HG03103 (cell line): Measurements from ENCODE around the gene MYL7.
"Not testable (repeated sequence)": the region's sequence is repeated elsewhere in the genome, so short reads cannot be mapped to it uniquely, and the experiment has no call there.

Source experiments
- ATAC-seq: cut with Tn5 transposase; IDR thresholded peaks from one replicate; pipeline ENCODE4 v1.9.1; 2021; ENCODE audit warnings: low read depth; ENCODE audit not compliant: unreplicated experiment

The MYL7 gene

DNA sequence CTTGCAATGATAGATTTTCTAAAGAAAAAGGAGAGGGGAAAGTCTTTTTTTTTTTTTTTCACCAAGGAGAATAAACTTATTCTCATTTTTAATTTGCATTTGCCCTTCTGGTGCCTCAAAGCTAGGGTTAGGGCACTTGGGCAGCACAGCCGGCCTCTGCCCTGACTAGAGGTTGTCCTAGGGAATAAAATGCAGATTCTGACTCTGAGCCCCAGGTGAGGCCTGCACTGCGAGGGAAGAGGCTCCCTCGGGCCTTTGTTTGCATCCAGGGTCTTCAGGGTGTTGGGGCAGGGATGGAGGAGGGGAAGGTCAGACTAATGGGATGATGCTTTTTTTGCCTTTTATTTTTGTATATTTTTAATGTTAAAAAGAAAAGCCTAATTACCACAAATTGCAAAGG lies 7.8 kb downstream of the MYL7 start:
- ATAC-seq = no peak

DNA sequence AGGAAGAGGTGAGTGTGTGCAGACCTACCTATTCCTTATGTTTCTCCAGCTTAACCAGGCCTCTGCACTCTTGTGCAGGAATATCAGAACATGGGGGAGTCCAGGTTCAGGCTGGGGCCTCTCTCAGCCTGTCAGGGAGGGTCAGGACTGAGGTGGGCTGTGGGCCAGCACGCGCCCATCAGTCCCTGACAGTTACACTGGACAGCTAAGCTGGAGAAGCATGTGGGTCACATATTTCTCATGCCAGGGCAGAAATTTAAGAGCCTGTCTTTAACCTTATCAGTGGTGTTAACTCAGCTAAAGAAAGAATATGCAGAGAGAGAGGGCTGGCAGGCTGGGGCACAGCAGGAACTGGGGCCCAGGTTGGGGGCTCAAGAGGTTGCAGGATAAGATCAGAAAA lies 9.1 kb downstream of the MYL7 start:
- no peak for ATAC-seq

DNA sequence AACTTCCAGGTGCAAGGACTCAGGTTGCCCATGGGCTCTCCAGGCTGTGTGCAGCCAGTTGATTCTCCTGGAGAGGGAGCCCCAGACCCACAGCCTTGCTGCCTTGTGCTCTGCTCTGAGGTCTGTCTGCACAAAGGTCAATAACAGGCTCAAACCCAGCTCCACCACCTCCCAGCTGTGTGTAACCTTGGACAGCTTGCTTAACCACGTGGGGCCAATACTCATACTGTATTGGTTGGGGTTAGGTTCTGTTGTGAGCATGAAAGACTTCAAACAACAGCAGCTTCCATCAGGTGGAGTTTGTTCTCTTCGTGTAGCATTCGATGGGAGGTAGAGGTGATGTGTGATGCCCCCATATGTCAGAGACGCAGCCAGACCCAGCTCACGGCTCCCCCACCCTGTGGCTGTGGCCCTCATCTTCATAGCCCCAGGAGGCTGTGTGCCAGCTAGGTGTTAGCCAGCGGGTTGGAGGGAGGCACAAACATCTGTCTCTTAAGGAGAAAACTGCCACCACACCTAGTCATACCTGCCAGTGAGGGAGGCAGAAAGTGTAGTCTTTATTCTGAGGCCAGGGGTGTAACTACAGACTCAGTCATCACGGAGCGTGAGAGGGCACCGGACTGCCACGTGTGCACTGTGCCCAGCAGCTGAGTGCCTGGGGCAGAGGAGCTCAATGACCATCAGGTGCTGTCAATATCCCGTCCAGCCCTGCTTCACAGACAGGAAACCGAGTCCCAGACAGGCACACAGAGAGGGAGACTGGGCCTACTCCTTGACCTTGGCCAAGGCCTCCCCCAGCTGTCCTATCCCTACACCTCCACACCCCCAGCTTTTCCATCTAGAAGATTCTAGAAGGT lies 9.7 kb downstream of the MYL7 start:
- ATAC-seq = no peak

DNA sequence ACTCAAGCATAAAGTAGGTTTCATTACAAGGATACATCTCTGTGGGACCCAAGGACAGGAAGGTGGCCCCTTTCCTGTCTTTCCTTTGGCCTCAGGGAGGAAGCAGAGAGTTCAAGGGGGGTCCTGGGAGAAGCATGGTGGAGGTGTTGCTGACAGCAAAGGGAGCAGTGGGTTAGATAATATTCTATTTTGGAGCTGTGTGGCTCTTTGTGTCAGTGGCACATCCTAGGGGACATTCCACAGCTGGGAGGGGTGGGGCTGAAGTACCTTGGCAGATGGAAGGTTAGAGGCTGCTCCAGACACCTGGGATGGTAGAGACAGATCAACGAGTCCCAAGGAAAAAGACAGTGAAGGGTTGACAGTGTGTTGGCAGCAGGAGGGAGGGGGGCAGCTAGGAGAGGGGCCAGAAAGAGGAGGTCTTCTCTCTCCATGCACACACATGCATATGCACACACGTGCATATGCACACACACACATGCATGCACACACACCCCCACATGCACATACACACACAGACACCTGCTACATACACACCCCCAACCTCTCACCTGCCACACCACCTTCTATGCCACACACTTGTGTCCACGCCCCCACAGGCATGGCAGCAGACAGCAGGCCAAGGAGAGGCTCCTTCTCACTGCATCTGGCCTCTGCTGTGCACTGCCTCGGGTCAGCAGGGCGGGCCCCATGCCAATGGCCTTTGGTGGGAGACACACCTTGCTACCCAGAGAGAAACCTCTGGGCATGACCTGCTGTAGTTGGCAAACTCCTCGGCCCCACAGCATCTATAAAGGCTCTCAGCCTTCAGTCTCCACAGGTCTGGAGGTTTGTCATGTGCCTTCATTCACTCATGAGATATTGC lies 12.2 kb downstream of the MYL7 start:
- no peak for ATAC-seq

DNA sequence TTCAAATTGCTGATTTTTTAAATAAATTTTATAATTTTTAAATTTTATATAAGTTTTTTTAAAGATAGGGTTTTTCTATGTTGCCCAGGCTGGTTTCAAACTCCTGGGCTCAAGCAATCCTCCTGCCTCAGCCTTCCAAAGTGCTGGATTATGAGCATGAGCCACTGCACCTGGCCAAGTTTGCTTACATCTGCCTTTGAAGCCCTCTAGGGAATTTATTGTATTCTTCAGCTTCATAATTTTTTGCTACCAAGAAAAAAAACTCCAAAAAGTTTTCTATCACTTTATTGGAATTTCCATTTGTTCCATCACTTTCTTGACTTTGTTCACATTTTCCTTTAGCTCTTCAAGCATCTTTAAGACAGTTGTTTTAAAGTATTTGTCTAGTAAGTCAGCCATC lies 14.0 kb downstream of the MYL7 start:
- ATAC-seq = no peak

DNA sequence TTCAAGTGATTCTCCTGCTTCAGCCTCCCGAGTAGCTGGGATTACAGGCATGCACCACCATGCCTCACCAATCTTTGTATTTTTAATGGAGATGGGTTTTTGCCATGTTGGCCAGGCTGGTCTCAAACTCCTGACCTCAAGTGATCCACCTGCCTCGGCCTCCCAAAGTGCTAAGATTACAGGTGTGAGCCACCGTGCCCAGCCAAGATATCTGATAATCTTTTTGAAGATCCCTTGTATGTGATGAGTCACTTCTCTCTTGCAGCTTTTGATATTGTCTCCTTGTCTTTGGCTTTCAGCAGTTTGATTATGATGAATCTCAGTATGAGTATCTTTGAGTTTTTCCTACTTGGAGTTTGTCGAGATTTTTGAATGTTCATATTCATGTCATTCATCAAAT lies 14.6 kb downstream of the MYL7 start:
- not testable (repeated sequence) for ATAC-seq

DNA sequence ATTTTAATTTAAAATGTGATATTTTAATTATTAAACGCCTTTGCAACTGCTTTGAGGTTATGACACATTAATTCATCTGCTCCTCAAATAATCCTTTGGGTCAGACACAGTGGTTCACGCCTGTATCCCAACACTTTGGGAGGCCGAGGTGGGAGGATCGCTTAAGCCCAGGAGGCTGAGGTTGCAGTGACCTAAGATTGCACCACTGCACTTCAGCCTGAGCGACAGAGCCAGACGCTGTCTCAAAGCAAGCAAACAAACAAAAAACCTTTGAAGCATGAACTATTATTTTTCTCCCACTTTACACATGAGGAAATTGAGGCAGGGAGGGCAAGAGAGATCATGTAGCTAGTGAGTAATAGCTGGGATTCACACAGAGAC lies 16.3 kb downstream of the MYL7 start:
- no peak for ATAC-seq

DNA sequence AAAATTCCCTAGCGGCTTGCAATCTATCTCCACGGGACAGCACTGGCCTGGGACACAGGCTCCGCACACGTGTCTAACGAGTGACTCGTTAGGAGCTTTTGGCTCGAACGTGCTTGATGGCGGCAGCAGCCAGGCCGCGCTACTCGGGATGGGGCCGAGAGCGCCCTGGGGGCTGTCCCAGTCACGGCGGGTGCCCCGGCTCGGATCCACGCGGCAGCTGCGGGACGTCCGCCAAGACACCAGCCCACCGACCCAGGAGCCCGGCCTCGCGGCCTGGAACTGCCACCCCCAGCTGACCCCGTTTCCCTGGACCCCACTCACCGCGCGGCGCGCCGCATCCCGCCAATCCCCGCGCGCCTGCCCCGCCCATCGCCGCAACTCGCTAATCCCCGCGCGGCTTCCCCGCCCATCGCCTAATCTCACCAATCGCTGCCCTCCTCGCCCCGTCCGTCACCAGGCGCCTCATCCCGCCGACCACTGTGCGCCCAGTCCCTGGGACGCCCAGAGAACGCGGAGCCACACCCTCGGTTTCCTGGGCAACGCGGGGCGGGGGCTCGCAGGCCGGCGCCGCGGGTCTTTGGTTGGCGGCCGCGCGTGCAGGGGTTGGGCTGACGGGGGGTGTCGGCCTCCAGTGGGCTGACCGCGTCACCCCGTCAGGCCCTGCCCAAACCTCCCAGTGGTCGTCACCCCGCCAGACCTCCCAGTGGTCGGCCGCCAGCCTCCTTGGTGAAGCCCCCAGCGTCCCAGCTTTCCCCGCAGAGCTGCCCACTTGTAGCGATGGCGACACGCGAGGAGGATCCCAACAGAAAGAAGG lies 17.7 kb downstream of the MYL7 start, which contains the start of gene POLD2:
TSS of gene POLD2 (minus strand) at position 359 of the 814 bp plus-strand sequence. CDS start 1,495 bp downstream, outside the sequence.
- ATAC-seq = peak; percentile 98

DNA sequence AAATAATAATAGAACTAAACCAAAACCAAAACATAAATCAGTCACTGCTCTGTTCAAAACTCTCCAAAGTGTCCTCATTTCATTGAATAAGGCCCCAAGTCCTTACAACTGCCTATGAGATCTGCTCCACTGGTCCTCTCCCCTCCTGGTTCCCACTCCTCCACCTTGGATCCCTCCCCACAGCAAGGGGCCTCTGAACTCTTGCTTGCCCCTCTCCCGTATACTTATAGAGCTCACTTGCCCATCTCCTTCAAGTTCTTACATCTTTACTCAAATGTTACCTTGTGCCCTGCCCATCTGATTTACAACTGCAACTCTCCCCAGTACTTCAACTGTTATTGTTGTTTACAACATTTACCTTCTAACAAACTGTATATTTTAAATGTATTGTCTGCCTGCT lies 18.6 kb downstream of the MYL7 start:
- no peak for ATAC-seq

DNA sequence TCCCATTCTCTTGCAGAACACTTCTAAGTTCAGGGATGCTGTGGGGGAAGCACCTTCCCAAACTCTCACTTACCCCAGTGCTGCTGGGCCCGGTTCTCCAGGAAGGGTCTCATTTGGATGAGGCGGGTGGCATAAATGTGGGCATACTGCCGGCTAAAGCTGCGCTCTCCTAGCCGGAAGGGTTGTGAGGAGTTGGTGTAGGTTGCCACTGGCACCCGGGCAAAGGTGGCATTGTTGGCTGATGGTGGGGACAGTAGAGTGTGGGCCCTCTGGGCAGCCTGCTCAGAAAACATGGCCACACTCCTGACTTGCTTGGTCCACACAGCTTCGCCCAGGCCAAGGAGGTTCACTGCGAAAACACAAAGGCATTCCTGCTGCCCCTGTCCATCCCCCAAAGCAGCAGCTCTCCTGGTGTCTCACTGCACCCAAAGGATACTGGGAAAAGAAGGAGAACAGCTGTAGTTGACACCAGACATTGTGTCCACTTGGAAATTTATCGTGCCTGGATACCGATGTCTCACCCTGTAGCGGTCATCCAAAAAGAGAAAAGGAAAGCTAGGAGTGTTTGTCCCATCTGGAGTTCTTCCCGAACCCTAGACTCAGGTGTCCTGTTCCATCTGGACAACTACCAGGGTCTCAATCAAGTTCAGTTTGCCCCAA lies 19.2 kb downstream of the MYL7 start:
- ATAC-seq = no peak

DNA sequence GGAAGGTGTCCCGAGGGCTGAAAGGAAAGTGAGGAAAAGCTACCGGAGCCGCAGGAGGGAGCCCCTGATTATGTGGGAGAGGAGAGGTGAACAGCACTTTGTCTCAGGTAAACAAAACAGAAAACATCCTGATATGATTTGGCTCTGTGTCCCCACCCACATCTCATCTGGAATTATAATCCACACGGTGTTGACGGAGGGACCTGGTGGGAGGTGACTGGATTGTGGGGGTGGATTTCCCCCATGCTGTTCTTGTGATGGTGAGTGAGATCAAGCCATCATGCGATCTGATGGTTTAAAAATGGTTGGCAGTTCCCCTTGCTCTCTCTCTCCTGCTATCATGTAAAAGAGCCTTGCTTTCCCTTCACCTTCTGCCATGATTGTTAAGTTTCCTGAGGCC lies 20.7 kb downstream of the MYL7 start:
- no peak for ATAC-seq

DNA sequence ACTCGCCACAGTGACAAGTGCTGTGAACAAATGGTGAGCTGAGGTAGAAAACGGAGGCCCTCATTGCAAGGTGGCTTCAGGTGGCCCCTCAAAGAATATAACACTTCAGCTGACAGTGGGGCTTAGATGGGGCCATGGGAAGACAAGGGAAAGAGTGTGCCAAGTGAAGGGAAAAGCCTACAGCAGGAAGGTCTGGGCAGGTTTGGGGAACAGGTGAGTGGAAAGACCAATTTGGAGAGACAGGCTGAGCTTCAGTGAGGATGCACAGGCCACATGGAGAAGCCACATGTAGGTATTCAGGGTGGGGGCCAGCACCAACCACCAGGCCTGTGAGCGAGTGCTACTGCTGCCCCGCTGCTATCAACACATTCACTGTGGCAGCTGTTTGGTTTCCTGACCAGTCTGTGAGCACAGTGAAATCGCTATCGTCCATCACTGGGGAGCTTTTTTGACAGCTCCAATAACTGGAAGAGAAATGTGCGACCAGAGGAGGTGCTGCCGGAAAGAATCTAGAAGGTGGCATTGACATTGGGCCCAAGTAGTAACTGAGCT lies 21.2 kb downstream of the MYL7 start:
- no peak for ATAC-seq

DNA sequence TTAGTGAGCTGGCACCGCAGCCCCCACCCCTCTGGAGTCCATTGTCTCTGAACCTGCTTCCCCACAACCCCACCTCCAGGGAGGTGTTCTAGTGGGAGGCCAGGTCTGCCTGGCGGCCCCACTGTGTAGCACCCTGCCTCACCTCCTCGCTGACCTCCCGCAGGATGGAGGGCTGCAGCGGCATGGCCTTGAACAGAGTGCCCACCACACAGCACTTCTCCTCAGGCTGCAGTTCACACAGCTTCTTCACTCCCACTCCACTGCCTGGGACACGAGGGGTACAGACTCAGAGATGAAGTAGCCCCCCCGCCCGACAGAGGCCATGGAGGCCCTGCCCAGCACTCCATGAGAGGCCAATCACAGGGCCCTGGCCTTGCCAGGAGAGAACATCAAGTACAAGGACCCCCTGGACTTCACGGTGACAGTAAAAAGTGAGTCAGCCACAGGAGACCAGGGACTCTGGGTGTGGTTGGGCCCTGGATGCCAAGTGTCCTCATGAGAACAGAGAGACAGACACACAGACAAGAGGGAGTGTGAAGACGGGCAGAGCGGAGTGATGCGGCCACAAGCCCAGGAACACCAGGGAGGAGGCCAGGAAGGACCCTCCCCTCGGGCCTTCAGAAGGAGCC lies 23.2 kb downstream of the MYL7 start:
- ATAC-seq = no peak

DNA sequence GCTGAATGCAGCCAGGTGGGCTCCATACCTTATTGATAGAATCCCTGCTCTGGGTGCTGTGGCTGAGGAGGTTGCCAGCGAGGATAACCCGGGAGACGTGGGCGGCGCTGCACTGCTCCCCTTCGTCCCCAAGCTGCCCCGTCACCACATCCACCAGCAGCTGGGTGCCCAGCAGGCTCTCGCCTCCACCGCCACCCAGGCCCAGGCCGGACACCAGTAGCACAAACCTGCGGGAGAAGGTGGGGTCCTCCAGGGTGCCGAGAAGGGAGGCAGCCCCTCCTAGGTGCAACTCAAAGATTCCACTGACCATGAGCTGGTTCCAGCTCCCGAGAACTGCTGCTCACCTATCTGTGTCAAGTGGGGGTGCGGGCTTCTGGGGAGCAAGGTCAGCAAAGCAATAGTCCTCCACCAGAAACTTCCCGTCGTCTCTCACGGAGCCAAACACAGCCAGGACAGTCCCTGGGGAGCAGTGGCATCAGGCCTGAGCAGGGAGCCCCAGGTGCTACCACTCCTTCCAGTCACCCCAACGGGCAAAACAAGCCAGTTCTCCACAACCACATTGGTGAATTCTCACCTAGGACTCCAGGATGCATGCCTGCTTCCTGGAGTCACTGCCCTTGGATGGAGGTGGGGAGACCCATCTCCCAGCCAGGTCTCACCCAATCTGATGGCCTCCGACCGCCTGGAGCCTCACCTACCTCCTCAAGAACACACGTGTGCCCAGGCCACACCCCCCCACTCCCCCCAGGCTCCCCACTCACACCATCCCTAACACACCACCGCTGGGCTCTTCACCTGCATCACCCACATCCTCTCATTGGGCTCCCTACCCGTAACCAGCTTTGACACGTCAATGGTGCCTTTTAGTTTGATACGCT lies 24.1 kb downstream of the MYL7 start:
- no peak for ATAC-seq

DNA sequence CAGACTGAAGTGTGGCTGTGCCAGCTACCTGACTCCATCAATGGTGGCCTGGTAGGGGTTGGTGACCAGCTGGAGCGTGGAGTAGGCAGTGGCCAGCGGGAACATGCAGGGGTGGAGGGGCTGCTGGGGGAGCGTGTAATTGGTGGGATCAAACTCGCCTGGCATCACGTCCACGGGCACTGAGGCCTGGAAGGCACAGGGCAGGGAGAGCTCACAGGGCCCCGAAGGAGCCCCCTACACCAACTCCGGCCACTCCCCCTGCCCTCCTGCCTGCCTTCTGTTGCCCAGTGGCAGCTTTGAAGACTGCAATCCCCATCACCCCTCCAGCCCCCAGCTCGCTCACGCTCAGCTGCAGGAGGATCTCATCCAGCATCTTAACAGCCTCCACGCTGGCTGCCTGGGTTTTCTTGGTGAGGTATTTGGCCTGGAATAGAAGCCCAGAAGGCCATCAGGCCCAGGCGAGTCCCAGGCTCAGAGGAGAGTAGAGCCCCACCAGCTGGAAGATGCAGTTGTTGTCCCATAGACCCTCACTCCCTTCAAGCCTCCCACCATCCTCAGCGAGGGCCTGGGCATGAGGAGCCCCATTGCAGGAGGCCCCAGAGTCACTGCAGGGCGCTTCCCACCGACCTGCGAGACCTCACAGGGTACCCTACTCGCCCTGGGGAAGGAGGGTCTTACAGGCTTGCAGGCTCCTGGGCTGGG lies 24.9 kb downstream of the MYL7 start:
- no peak for ATAC-seq

DNA sequence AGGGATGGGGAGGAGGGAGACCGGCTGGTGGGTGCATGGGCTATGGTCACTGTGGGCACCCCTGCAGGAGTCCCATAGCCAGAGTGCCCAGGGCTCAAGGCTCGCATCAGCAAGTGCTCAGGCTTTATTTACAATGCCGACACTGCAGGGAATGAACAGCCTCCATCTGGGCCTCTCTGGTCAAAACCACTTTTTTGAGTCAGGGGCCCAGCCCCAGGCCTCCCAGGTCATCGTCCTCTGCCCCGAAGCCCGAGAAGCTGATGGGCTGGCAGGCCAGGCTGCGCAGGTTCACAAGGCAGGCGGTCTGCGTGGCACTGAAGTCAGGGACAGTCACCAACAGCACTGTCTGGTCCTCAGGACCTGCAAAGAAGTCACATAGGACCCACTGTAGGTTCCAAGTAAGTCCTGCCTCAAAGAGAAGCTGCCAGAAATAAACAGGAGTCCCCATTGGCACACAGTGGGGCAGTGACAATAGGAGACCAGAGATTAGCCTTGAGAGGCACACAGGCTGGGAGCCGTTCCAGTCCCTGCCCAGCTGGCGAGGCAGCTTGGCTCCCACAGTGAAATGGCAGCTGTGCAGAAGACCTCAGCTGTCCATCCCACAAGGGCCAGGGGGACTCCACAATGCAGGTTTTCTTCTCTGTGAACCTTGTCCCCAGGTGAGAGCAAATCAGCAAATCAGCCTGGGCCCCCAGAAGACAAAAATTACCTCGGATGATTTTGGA lies 26.4 kb downstream of the MYL7 start:
- ATAC-seq = no peak

DNA sequence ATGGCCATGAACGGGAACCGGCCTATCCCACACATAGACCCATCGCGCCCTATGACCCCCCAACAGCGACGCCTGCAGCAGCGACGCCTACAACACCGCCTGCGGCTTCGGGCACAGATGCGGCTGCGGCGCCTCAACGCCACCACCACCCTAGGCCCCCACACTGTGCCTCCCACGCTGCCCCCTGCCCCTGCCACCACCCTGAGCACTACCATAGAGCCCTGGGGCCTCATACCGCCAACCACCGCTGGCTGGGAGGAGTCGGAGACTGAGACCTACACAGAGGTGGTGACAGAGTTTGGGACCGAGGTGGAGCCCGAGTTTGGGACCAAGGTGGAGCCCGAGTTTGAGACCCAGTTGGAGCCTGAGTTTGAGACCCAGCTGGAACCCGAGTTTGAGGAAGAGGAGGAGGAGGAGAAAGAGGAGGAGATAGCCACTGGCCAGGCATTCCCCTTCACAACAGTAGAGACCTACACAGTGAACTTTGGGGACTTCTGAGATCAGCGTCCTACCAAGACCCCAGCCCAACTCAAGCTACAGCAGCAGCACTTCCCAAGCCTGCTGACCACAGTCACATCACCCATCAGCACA lies 27.3 kb downstream of the MYL7 start:
- ATAC-seq = no peak
